ENCODE data around the gene GZMB. TPM values are rescaled to one million over a fixed set of nuclear protein-coding genes. Genes with fewer than 3 reads are reported as not detected.

The GZMB gene, protein sequence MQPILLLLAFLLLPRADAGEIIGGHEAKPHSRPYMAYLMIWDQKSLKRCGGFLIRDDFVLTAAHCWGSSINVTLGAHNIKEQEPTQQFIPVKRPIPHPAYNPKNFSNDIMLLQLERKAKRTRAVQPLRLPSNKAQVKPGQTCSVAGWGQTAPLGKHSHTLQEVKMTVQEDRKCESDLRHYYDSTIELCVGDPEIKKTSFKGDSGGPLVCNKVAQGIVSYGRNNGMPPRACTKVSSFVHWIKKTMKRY
- total RNA-seq (2022; extraction: Qiagen RNA extraction) = not detected in 5 replicates

GRCh38 chr14:24634158-24634557 lies at the start of gene GZMB:
TSS of gene GZMB (minus strand) at chr14:24634190. CDS start at chr14:24634160, 30 bp downstream.

GRCh38 chr14:24609655-24610344 lies 24.2 kb downstream of the GZMB start, which contains the start of gene GZMH:
TSS of gene GZMH (minus strand) at chr14:24609685. CDS start at chr14:24609613, 72 bp downstream.

Other genes starting within 250 kb of the GZMB start
- gene NYNRIN, start 235.2 kb downstream of the GZMB start, total RNA-seq (2022; extraction: Qiagen RNA extraction) = 0.31 to 0.44 TPM (median 0.41 TPM) in 5 replicates
- 1.0 to 1.7 TPM (median 1.3 TPM) in 5 replicates for gene CBLN3, start 204.5 kb downstream of the GZMB start, total RNA-seq (2022; extraction: Qiagen RNA extraction)
- 22.8 to 28.3 TPM (median 24.8 TPM) in 5 replicates for gene KHNYN, start 204.2 kb downstream of the GZMB start, total RNA-seq (2022; extraction: Qiagen RNA extraction)
- gene SDR39U1, start 191.4 kb downstream of the GZMB start, total RNA-seq (2022; extraction: Qiagen RNA extraction) = 40.2 to 54.8 TPM (median 51.8 TPM) in 5 replicates
- not detected in 5 replicates for gene CMA1, start 125.9 kb downstream of the GZMB start, total RNA-seq (2022; extraction: Qiagen RNA extraction)
- not detected in 5 replicates for gene CTSG, start 57.9 kb downstream of the GZMB start, total RNA-seq (2022; extraction: Qiagen RNA extraction)
- gene GZMH, start 24.5 kb downstream of the GZMB start, total RNA-seq (2022; extraction: Qiagen RNA extraction) = not detected in 5 replicates